A549 (cell line): ENCODE results near the gene PBX1.

Experiments used
- RAD21 ChIP-seq, 2 experiments: fragments of >200 bp in 1 of 2; sonication (Bioruptor Twin) in 1 of 2; formaldehyde crosslinking in 1 of 2; IDR thresholded peaks in 1 of 2; conservative IDR thresholded peaks in 1 of 2; 2 replicates in 1 of 2; 3 replicates in 1 of 2; pipeline ENCODE4 v1.6.1; 2012 to 2018; ENCODE audit warnings: inconsistent platforms in 1 of 2
- RFX5 ChIP-seq: fragments of 450-650 bp; IDR thresholded peaks from 2 replicates; pipeline ENCODE4 v1.7.1; 2014; ENCODE audit warnings: antibody characterized with exemption, mild to moderate bottlenecking, moderate library complexity
- TF ChIP-seq, protein P1 (sequence below): fragments of >200 bp; sonication (Bioruptor Twin); formaldehyde crosslinking; IDR thresholded peaks from 3 replicates; pipeline ENCODE4 v1.5.1; 2016

DNA sequence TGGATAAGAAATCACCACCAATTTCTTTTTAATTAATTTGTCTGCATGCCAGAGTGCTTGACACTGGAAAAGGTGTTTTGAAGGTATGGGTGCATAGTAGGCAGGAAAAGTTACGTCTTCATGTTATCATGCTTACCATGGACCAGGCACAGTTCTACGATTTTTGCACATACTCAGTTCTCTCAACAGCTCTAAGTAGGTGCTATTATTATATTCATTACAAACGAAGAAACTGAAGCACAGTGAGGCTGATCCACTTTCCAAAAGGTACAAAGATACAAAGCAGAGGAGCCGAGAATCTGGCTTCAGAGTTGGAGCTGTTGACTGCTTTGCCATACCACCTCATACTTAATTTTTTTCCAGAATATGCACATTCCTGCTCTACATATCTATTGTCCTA is 306.4 kb downstream of the PBX1 start:
- TF ChIP-seq, protein P1, sequence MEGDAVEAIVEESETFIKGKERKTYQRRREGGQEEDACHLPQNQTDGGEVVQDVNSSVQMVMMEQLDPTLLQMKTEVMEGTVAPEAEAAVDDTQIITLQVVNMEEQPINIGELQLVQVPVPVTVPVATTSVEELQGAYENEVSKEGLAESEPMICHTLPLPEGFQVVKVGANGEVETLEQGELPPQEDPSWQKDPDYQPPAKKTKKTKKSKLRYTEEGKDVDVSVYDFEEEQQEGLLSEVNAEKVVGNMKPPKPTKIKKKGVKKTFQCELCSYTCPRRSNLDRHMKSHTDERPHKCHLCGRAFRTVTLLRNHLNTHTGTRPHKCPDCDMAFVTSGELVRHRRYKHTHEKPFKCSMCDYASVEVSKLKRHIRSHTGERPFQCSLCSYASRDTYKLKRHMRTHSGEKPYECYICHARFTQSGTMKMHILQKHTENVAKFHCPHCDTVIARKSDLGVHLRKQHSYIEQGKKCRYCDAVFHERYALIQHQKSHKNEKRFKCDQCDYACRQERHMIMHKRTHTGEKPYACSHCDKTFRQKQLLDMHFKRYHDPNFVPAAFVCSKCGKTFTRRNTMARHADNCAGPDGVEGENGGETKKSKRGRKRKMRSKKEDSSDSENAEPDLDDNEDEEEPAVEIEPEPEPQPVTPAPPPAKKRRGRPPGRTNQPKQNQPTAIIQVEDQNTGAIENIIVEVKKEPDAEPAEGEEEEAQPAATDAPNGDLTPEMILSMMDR, result no peak
- TF ChIP-seq RAD21 (conservative IDR thresholded peaks at IDR 0.05 in 1 of 2, IDR thresholded peaks at IDR 0.05 in 1 of 2) (no peak), RFX5 (no peak)
